ENCODE measurements around the gene MLYCD. TPM values are rescaled to one million over a fixed set of nuclear protein-coding genes. Genes with fewer than 3 reads are reported as not detected.
A peak's percentile ranks its signal among the peaks of the same experiment; 100 is the strongest.

Gene MLYCD
- total RNA-seq, 8 experiments from 2014 or later: 2.0 to 10.2 (median 3.0) TPM

DNA sequence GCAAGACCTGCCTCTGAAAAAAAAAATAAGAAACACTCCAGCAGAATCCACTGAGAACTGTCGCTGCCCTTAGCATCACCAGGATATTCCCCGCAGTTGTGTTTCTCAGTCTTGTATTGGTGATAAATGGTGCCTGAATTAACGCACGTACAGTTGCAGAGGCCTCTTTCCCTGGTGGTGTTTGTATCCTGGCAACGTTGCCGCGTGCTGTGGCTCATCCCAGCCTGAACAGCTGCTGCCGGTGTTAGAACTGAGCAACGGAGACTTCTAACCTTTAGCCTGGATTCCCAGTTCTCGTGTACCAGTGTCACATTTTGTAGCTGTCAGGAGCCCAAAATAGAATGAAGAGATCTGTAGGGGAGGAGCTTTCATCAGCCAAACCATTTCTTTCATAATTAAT is 4.8 kb downstream of the MLYCD start:
- peak overlapping the region in 1 of 5 donors; percentile 3 for H3K4me3 ChIP-seq
- peak overlapping the region in 1 of 2 donors; percentile 23 for H3K27ac ChIP-seq
- ATAC-seq (replicated peaks in 6 of 8): peak in 5 of 8 experiments; percentile 80 to 85 (median 82)
- WGBS, 10 experiments: 5 to 86% (median 23%) methylated on average over 1 to 9 of the region's 10 CpGs; no CpG with 5 or more reads in 3 of the 10 experiments
- peaks cover 47 to 57% of the 10 kb centered on the region in 2 donors for H3K4me1 ChIP-seq (replicated peaks in 1 of 2)
- in situ Hi-C loops (cut with MboI; ENCODE audit: low pct_unique_long_range_greater_than_20kb in 2 of 9, low sequenced_read_pairs in 9 of 9, unreplicated experiment in 9 of 9): no loop called here

DNA sequence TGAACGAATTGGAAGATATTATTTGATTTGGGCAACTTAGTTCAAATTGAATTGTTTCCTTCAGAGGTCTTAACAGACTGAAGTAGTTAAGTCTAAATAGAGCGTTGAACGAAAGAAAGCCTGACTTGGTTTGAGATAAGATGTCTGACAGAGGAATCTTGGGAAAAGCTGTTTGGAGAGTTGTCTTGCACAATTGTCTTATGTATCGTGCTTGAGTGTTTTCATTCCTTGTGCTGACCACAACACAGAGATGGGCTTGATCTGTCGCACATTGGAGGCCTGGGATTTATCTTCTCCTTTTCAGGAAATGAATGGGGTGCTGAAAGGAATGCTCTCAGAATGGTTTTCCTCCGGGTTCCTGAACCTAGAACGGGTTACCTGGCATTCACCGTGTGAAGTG is 7.8 kb downstream of the MLYCD start:
- ATAC-seq (replicated peaks in 6 of 8): no peak
- no peak overlapping the region for H3K27ac ChIP-seq
- 54 to 100% (median 79%) methylated on average over 1 to 8 of the region's 8 CpGs for WGBS, 10 experiments
- H3K4me3 ChIP-seq: no peak overlapping the region
- in situ Hi-C loops (cut with MboI; ENCODE audit: low pct_unique_long_range_greater_than_20kb in 2 of 9, low sequenced_read_pairs in 9 of 9, unreplicated experiment in 9 of 9): no loop called here
- H3K4me1 ChIP-seq (replicated peaks in 1 of 2): peaks cover 40 to 47% of the 10 kb centered on the region in 2 donors

DNA sequence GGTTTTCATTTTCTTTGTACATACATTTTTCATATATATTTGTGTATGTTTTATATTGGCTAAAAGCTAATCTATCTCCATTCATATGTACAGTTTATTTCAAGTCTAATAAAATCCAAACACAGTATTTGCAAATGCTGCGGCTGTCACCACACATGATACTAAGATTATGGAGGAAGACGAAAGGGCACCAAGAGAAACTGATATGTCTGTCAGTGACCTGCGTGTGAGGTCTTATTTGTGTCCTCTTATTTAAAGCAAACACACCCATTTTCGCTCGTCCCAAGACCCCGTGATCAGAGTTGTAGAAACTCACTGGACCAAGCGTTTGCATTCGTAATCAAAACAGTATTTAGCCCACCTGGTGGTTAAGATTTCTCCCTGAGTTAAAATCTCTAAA is 8.2 kb downstream of the MLYCD start:
- in situ Hi-C loops (cut with MboI; ENCODE audit: low pct_unique_long_range_greater_than_20kb in 2 of 9, low sequenced_read_pairs in 9 of 9, unreplicated experiment in 9 of 9): no loop called here
- H3K27ac ChIP-seq: no peak overlapping the region
- 40 to 100% (median 81%) methylated on average over 1 to 8 of the region's 8 CpGs for WGBS, 10 experiments

DNA sequence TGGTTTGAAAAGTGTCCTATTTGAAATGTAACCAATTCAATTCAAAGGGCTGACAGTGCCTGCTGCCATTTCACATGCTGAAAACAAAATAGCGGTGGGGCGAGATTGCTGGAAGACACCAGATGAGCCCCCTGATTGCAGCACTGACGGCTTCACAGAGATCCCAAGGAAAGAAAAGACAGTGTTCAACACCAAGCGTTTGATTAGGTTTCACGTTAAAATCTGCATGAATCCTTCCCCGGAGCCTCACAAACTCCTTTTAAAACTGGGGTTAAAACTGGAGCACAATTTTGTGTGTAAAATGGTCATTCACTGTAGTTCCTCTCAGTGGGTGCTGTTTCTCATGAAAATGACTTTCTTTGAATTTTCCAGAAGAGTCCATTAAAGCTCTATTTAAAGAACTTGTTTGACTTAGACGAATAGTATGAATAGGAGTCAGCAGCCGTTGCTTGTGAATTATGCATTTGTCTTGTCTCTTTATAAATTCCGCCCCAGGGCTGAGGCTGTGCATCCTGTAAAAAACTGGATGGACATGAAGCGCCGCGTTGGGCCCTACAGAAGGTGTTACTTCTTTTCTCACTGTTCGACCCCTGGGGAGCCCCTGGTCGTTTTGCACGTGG is 8.8 kb downstream of the MLYCD start:
- ATAC-seq (replicated peaks in 6 of 8): peak in 7 of 8 experiments; percentile 1 to 88 (median 30)
- Histone ChIP-seq H3K4me3 (no peak overlapping the region), H3K27ac (no peak overlapping the region), H3K4me1 (replicated peaks in 1 of 2) (peaks cover 37 to 45% of the 10 kb centered on the region in 2 donors)
- in situ Hi-C loops (cut with MboI; ENCODE audit: low pct_unique_long_range_greater_than_20kb in 2 of 9, low sequenced_read_pairs in 9 of 9, unreplicated experiment in 9 of 9): no loop called here
- 16 to 94% (median 53%) methylated on average over 4 to 14 of the region's 15 CpGs for WGBS, 10 experiments

More for the DNA sequence above, 8.2 kb downstream of the MLYCD start:
- Histone ChIP-seq H3K4me1 (replicated peaks in 1 of 2) (peaks cover 40 to 46% of the 10 kb centered on the region in 2 donors), H3K4me3 (no peak overlapping the region)
- no peak for ATAC-seq (replicated peaks in 6 of 8)

DNA sequence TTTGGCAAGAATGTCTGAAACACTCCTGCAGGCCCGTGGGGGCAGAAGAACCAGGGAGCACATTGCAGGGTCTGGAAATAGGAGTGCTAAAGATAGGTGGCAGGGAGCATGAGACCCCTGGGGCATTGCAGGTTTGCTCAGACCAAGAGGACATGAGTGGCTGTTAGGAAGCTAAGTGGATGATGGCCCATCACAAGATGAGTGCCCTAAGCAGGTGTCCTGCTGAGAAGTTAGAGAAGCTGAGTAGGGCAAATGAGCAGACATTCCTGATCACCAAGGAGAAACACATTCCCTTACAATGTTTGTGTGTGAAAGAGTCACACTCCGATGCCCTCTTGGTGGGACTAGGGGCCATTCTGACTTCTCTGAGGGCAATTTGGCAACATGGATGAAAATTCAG is 9.9 kb downstream of the MLYCD start:
- no peak for ATAC-seq (replicated peaks in 6 of 8)
- WGBS, 10 experiments: 20 to 92% (median 80%) methylated on average over 1 to 2 of the region's 2 CpGs; no CpG with 5 or more reads in 5 of the 10 experiments
- Histone ChIP-seq H3K4me1 (replicated peaks in 1 of 2) (peaks cover 28 to 34% of the 10 kb centered on the region in 2 donors), H3K4me3 (no peak overlapping the region), H3K27ac (no peak overlapping the region)
- in situ Hi-C loops (cut with MboI; ENCODE audit: low pct_unique_long_range_greater_than_20kb in 2 of 9, low sequenced_read_pairs in 9 of 9, unreplicated experiment in 9 of 9): no loop called here

DNA sequence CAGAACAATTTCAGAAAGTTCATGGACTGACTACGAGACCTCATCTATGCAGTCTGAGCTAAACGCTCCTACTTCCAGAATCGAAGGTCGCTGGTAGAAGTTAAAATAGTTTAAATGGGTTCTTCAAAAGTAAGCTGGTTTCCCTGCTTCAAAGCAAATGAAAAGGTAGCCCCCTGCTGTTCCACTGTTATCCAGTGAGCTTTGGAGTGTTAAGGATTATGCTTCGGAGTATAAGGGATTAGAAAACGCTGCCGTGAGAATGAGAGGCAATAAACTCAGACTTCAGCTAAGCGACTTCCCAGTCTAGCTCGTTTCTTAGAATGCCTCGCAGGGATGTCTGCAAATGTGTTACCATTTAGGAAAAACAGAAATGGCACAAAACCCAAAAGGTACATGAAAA is 12.4 kb downstream of the MLYCD start:
- no peak overlapping the region for H3K27ac ChIP-seq
- in situ Hi-C loops (cut with MboI; ENCODE audit: low pct_unique_long_range_greater_than_20kb in 2 of 9, low sequenced_read_pairs in 9 of 9, unreplicated experiment in 9 of 9): no loop called here
- H3K4me1 ChIP-seq (replicated peaks in 1 of 2): peaks cover 18 to 21% of the 10 kb centered on the region in 2 donors
- 80 to 97% (median 90%) methylated on average over 4 to 10 of the region's 10 CpGs for WGBS, 10 experiments
- ATAC-seq (replicated peaks in 6 of 8): no peak
- H3K4me3 ChIP-seq: no peak overlapping the region

DNA sequence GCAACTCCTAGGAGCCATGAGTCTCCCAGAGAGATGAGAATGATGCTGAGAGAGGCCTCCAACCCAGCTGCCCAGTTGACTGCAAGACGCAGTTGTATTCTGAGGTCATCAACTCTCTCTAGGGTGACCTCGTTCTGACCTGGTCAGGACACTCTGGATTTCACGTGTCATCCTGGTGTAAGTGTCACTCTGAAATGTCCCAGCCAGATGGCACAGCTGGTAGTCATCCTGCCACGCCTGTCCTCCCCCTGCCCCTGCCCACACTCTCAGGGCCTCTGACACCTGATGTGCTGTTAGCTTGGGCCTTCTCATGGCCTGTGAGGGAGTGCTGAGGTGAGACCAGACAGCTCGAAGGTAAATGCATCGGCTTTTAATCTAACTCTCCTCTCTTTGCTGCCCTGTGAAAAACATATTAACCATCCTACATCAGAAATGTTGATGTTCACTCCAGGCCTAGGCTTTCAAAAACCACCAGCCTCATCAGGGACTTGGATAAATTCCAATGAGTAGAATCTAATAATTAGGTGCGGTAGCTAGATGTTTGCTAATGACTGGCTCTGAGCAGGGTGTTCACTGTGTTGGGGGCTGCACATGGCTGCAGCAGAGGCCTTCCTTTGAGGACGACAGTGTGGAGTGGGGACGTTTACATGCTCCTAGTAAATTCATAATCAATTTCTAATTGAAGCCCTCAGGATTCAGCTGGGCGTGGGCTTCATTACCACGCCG is 13.8 kb downstream of the MLYCD start:
- Histone ChIP-seq H3K27ac (no peak overlapping the region), H3K4me1 (replicated peaks in 1 of 2) (peaks cover 6 to 7% of the 10 kb centered on the region in 2 donors), H3K4me3 (no peak overlapping the region)
- ATAC-seq (replicated peaks in 6 of 8): peak in 4 of 8 experiments; percentile 11 to 66 (median 19)
- WGBS, 10 experiments: 17 to 90% (median 79%) methylated on average over 1 to 6 of the region's 12 CpGs; no CpG with 5 or more reads in 2 of the 10 experiments
- in situ Hi-C loops (cut with MboI; ENCODE audit: low pct_unique_long_range_greater_than_20kb in 2 of 9, low sequenced_read_pairs in 9 of 9, unreplicated experiment in 9 of 9): no loop called here

DNA sequence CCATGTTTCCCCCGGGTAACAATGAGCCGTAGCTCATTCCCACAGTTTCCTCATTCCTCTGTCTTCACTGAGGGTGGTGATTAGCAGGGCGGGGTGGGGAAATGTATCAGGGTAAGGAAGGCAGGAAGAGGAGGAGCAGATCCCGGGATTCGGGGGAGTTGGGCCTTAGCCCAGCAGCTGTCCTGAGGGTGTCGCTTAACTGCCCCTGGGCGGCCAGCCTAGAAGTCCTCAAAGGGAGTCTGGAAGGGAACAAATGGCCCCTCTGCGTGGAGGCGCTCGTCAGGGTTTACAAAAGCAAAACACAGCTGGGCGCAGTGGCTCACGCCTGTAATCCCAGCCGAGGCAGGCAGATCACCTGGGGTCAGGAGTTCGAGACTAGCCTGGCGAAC is 14.3 kb downstream of the MLYCD start:
- Histone ChIP-seq H3K27ac (no peak overlapping the region), H3K4me1 (replicated peaks in 1 of 2) (peaks cover under 1 to 3% of the 10 kb centered on the region in 2 donors), H3K4me3 (no peak overlapping the region)
- ATAC-seq (replicated peaks in 6 of 8): peak in 4 of 8 experiments; percentile 6 to 98 (median 82)
- 45 to 100% (median 80%) methylated on average over 1 to 8 of the region's 15 CpGs; no CpG with 5 or more reads in 5 of the 10 experiments for WGBS, 10 experiments
- in situ Hi-C loops (cut with MboI; ENCODE audit: low pct_unique_long_range_greater_than_20kb in 2 of 9, low sequenced_read_pairs in 9 of 9, unreplicated experiment in 9 of 9): no loop called here

DNA sequence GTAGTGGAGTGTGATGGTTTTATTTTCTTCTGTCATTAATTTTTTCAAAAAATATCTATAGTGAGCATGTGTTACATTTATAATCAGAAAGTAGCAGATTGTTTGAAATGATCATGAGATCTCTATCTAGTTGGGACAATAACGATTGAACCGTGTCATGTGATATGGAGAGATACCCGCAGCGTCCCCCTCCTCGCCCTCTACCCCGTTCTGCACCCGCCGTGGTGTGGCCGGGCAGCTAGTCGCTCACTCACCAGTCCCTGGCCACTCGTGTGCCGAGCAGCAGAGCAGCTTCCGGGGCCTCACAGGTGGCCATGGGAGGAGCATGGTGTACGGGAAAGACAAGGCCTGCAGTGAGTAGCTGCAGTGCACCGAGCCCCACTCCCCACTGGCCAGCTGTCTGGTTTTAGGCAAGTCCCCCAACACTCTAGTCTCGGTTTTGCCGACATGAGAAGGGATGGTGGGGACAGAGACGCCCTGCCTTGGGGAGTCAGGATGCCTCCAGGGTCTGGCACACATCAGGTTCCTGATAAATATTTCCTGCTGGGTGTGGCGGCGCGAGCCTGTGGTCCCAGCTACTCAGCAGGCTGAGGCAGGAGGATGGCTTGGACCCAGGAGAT is 15.3 kb downstream of the MLYCD start:
- H3K4me3 ChIP-seq: no peak overlapping the region
- H3K4me1 ChIP-seq (replicated peaks in 1 of 2): no peaks in the 10 kb centered on the region
- no peak for ATAC-seq (replicated peaks in 6 of 8)
- in situ Hi-C loops (cut with MboI; ENCODE audit: low pct_unique_long_range_greater_than_20kb in 2 of 9, low sequenced_read_pairs in 9 of 9, unreplicated experiment in 9 of 9): no loop called here
- no peak overlapping the region for H3K27ac ChIP-seq
- 90 to 100% (median 90%) methylated on average over 2 to 16 of the region's 21 CpGs; no CpG with 5 or more reads in 1 of the 10 experiments for WGBS, 10 experiments

DNA sequence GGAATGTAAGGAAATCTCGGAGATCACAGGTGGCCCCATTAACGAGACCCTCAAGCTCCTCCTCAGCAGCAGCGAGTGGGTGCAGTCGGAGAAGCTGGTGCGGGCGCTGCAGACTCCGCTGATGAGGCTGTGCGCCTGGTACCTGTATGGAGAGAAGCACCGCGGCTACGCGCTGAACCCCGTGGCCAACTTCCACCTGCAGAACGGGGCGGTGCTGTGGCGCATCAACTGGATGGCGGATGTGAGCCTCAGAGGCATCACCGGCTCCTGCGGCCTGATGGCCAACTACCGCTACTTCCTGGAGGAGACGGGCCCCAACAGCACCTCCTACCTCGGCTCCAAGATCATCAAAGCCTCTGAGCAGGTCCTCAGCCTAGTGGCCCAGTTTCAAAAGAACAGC is 16.2 kb downstream of the MLYCD start:
- no peak overlapping the region for H3K27ac ChIP-seq
- no peak overlapping the region for H3K4me3 ChIP-seq
- WGBS, 10 experiments: 81 to 100% (median 94%) methylated on average over 3 to 12 of the region's 22 CpGs; no CpG with 5 or more reads in 4 of the 10 experiments
- ATAC-seq (replicated peaks in 6 of 8): no peak
- in situ Hi-C loops (cut with MboI; ENCODE audit: low pct_unique_long_range_greater_than_20kb in 2 of 9, low sequenced_read_pairs in 9 of 9, unreplicated experiment in 9 of 9): no loop called here
- no peaks in the 10 kb centered on the region for H3K4me1 ChIP-seq (replicated peaks in 1 of 2)

DNA sequence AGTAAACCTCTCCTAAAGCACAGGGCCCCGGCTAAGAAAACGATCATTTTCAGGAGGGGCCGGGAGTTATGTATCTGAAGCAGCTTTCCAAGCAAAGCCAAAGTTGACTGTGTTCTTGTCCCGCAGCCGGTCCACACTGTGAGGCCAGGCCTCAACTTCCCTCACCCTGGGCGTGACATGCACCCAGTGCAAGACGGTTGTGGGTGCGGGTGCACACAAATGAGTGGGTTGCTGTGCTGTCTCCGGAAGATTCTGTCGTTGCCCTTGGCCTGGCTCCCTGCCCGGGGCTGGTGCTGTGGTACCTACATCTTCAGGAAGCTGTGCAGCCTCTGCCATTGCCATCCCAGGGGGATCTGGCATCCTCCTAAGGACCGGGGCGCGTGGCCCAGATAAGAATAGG is 16.6 kb downstream of the MLYCD start:
- Histone ChIP-seq H3K4me1 (replicated peaks in 1 of 2) (no peaks in the 10 kb centered on the region), H3K27ac (no peak overlapping the region), H3K4me3 (no peak overlapping the region)
- ATAC-seq (replicated peaks in 6 of 8): no peak
- in situ Hi-C loops (cut with MboI; ENCODE audit: low pct_unique_long_range_greater_than_20kb in 2 of 9, low sequenced_read_pairs in 9 of 9, unreplicated experiment in 9 of 9): no loop called here
- WGBS, 10 experiments: 80 to 100% (median 98%) methylated on average over 1 to 11 of the region's 14 CpGs; no CpG with 5 or more reads in 4 of the 10 experiments

DNA sequence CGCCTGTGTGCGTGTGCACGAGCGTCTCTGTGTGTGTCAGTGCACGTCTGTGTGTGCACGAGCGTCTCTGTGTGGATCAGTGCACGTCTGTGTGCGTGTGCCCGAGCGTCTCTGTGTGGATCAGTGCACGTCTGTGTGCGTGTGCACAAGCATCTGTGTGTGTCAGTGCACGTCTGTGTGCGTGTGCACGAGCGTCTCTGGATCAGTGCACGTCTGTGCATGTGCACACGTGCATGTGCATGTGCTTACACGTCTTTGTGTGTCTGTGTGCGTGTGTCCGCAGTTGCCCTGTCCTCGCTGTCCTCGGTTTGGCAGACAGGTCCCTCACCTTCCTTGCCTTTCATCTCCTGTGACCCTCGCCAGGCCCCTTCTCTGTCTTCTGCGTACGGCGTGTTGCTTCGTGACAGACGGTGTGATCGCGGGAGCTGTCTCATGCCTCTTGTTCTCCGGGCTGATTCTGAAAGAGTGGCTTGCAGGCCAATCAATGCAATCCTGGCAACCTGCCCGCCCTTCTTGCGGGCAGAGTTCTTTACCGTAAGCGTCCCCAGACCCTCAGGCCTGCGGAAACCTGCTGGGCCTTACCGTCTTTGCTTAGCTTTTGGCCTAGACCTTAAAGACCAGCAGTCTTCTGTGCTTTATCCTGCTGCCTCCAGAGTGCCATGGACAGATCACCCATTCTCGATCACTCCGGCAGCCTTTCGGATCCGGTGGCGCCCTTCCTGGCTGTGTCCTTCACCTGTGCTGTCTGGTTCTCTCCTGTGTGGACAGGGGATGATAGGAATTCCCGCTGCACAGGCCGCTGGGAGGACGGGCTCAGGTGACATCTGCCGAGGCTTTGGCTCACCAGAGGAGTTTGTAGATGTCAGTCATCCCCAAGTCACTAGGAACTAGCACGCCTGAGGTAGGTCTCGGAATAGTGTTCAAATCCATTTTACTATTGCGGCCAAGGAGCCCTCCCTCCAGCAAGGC is 18.5 kb downstream of the MLYCD start:
- no peak for ATAC-seq (replicated peaks in 6 of 8)
- 93 to 100% (median 95%) methylated on average over 1 to 16 of the region's 51 CpGs; no CpG with 5 or more reads in 3 of the 10 experiments for WGBS, 10 experiments
- Histone ChIP-seq H3K4me3 (no peak overlapping the region), H3K4me1 (replicated peaks in 1 of 2) (no peaks in the 10 kb centered on the region), H3K27ac (no peak overlapping the region)
- in situ Hi-C loops (cut with MboI; ENCODE audit: low pct_unique_long_range_greater_than_20kb in 2 of 9, low sequenced_read_pairs in 9 of 9, unreplicated experiment in 9 of 9): no loop called here
